ENCODE data around the gene BMP6.

- TF ChIP-seq CTCF (IDR thresholded peaks at IDR 0.05; ENCODE audit: poor library complexity, severe bottlenecking) (no peak), TAF1 (IDR thresholded peaks at IDR 0.05; ENCODE audit: low read depth) (no peak), POLR2AphosphoS5 (IDR thresholded peaks at IDR 0.05) (no peak), EP300 (conservative IDR thresholded peaks at IDR 0.05; ENCODE audit: poor library complexity, severe bottlenecking) (no peak), REST (IDR thresholded peaks at IDR 0.05; ENCODE audit: borderline replicate concordance) (no peak)
These were observed 125.9 kb downstream of the BMP6 start for GRCh38 chr6:7851780-7852179.

Data from neural cell (in vitro differentiated cells).